ENCODE results near the gene PLSCR4. TPM values are rescaled to one million over a fixed set of nuclear protein-coding genes. Genes with fewer than 3 reads are reported as not detected.
A peak's percentile ranks its signal among the peaks of the same experiment; 100 is the strongest.

Gene PLSCR4
- total and polyA plus RNA-seq, 12 donors, result 17.2 to 155 (median 60.1) TPM

GRCh38 chr3:146160321-146160963, 90.5 kb downstream of the PLSCR4 start:
- peak; percentile 67 to 84 (median 77) for DNase-seq
- WGBS, 4 donors, result 0 to 2% (median 1%) methylated on average over 8 to 35 of the region's 35 CpGs
- Histone ChIP-seq H3K4me1 (replicated peaks in 1 of 2) (peaks cover 32 to 47% of the 10 kb centered on the region in 2 donors), H3K27ac (peak overlapping the region; percentile 75 to 98 (median 93)), H3K9me3 (replicated peaks in 1 of 3) (no peaks in the 10 kb centered on the region), H3K27me3 (no peaks in the 10 kb centered on the region), H3K4me3 (peak overlapping the region; percentile 41 to 71 (median 63)), H3K36me3 (replicated peaks in 1 of 2) (no peaks in the 10 kb centered on the region)
- TF ChIP-seq POLR2A (IDR thresholded peaks at IDR 0.05) (peak in 1 of 2 donors; percentile 67), CTCF (IDR thresholded peaks at IDR 0.05) (peak in 5 of 6 experiments; percentile 9 to 55 (median 53))
- intact Hi-C loops (cut with DNase I), result no loop called here

GRCh38 chr3:146159616-146160320, 91.1 kb downstream of the PLSCR4 start:
- Histone ChIP-seq H3K27ac (peak overlapping the region; percentile 75 to 98 (median 93)), H3K4me1 (replicated peaks in 1 of 2) (peaks cover 32 to 47% of the 10 kb centered on the region in 2 donors), H3K27me3 (no peaks in the 10 kb centered on the region), H3K4me3 (peak overlapping the region in 3 of 4 donors; percentile 41 to 71 (median 63)), H3K36me3 (replicated peaks in 1 of 2) (no peaks in the 10 kb centered on the region), H3K9me3 (replicated peaks in 1 of 3) (no peaks in the 10 kb centered on the region)
- TF ChIP-seq POLR2A (IDR thresholded peaks at IDR 0.05) (no peak), CTCF (IDR thresholded peaks at IDR 0.05) (peak in 1 of 6 experiments; percentile 62)
- DNase-seq, result no peak
- 7 to 11% (median 10%) methylated on average over 7 of the region's 7 CpGs for WGBS, 4 donors
- intact Hi-C loops (cut with DNase I), result no loop called here

GRCh38 chr3:146159037-146159436, 91.9 kb downstream of the PLSCR4 start:
- intact Hi-C loops (cut with DNase I), result no loop called here
- Histone ChIP-seq H3K27ac (peak overlapping the region in 2 of 5 donors; percentile 93 to 95), H3K4me1 (replicated peaks in 1 of 2) (peaks cover 32 to 47% of the 10 kb centered on the region in 2 donors), H3K4me3 (peak overlapping the region in 1 of 4 donors; percentile 71), H3K9me3 (replicated peaks in 1 of 3) (no peaks in the 10 kb centered on the region), H3K27me3 (no peaks in the 10 kb centered on the region), H3K36me3 (replicated peaks in 1 of 2) (no peaks in the 10 kb centered on the region)
- WGBS, 4 donors, result 74 to 85% (median 81%) methylated on average over 4 of the region's 4 CpGs
- TF ChIP-seq POLR2A (IDR thresholded peaks at IDR 0.05) (no peak), CTCF (IDR thresholded peaks at IDR 0.05) (no peak)
- DNase-seq, result no peak

GRCh38 chr3:146157325-146158060, 93.4 kb downstream of the PLSCR4 start:
- Histone ChIP-seq H3K9me3 (replicated peaks in 1 of 3) (no peaks in the 10 kb centered on the region), H3K36me3 (replicated peaks in 1 of 2) (no peaks in the 10 kb centered on the region), H3K4me3 (no peak overlapping the region), H3K27me3 (no peaks in the 10 kb centered on the region), H3K4me1 (replicated peaks in 1 of 2) (peaks cover 31 to 45% of the 10 kb centered on the region in 2 donors), H3K27ac (peak overlapping the region in 2 of 5 donors; percentile 5 to 61)
- no peak for DNase-seq
- no peak for TF ChIP-seq POLR2A (IDR thresholded peaks at IDR 0.05)
- no peak for TF ChIP-seq CTCF (IDR thresholded peaks at IDR 0.05)
- intact Hi-C loops (cut with DNase I), result no loop called here
- 67 to 90% (median 76%) methylated on average over 2 of the region's 2 CpGs for WGBS, 4 donors

Measured in adrenal gland (tissue), 12 donors.